ENCODE results near the gene DNAH2. TPM values are rescaled to one million over a fixed set of nuclear protein-coding genes. Genes with fewer than 3 reads are reported as not detected.

DNAH2 gene, protein sequence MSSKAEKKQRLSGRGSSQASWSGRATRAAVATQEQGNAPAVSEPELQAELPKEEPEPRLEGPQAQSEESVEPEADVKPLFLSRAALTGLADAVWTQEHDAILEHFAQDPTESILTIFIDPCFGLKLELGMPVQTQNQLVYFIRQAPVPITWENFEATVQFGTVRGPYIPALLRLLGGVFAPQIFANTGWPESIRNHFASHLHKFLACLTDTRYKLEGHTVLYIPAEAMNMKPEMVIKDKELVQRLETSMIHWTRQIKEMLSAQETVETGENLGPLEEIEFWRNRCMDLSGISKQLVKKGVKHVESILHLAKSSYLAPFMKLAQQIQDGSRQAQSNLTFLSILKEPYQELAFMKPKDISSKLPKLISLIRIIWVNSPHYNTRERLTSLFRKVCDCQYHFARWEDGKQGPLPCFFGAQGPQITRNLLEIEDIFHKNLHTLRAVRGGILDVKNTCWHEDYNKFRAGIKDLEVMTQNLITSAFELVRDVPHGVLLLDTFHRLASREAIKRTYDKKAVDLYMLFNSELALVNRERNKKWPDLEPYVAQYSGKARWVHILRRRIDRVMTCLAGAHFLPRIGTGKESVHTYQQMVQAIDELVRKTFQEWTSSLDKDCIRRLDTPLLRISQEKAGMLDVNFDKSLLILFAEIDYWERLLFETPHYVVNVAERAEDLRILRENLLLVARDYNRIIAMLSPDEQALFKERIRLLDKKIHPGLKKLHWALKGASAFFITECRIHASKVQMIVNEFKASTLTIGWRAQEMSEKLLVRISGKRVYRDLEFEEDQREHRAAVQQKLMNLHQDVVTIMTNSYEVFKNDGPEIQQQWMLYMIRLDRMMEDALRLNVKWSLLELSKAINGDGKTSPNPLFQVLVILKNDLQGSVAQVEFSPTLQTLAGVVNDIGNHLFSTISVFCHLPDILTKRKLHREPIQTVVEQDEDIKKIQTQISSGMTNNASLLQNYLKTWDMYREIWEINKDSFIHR (N-terminal part only)
- not detected for total RNA-seq

DNA sequence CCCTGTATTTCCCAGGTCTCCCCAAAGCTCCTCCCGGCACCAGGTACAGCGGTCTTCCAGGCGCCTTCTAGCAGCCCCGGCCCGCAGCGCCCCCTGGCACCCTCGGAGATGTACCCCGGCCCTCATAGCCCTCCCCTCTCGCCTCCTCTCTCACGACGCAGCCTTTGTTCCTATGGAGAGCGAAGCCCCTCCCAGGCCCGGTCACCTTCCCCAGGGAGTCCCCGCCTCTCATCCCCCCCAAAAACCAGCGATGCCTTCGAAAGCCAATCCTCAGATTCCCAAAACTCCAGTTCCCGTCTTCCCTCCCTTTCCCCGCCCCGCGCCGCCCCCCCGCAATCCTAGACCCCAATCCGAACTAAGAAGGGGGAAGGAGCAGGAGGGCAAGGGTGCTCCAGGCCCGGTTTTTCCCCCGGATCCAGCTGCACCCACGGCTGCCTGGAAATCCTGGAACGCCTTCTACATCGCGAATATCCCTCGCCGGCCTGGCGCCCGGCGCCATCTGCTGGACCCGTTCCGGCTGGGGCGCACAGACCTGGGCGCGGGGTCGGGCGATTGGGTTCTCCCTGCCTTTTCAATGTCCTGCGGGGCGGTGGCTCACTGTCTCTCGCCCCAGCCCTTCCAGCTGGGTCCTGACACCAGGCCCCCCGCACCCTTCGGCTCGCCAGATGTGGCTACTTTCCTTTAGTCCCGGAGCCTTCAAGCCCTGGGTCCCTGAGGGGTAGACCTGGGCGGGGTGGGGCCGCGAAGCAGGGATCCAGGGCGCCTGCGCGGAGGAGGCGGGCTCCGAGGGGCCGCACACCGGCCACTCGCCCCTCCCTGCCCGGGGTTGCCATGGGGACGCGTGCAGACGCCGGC lies at the start of gene DNAH2:
Gene DNAH2, plus strand, starts transcription at position 844 of the 855 bp plus-strand sequence. CDS start 1,991 bp downstream, outside the sequence.
- peak within 1 kb of the TSS; percentile 72 for H3K4me3 Mint-ChIP-seq

DNA sequence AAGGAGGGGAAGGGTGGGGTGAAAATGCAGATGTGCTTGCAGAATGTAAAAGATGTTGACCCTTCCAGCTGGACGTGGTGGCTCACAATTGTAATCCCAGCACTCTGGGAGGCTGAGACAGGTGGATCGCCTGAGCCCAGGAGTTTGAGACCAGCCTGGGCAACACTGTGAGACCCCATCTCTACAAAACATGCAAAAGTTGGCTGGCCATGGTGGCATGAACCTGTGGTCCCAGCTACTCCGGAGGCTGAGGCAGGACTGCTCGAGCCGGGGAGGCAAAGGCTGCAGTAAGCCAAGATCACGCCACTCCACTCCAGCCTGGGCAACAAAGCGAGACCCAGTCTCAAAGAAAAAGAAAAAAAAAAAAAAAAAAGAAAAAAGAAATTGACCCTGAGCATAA lies 49.1 kb upstream of the DNAH2 start:
- Mint-ChIP-seq H3K27me3 (no peaks in the 10 kb centered on the region), H3K27ac (no peak overlapping the region), H3K36me3 (ENCODE audit: low read depth) (peaks cover 35% of the 10 kb centered on the region), H3K4me1 (no peaks in the 10 kb centered on the region), H3K4me3 (no peak overlapping the region), H3K9me3 (peaks cover 3% of the 10 kb centered on the region)
- no peak for DNase-seq
- ChIA-PET POLR2A (no interaction called here), CTCF (interaction anchor here (1.2 kb wide), 1 partner anchor 50 kb away, joined by 3 read pairs; no protein-coding TSS in a partner anchor)

More for the DNA sequence above, at the start of gene DNAH2:
- ChIA-PET POLR2A (no interaction called here), CTCF (interaction anchor here (2.7 to 2.8 kb wide), 2 partner anchors 11 to 29 kb away, joined by 9 to 12 read pairs; partner anchors contain the start of genes TP53 and WRAP53)
- Mint-ChIP-seq H3K9me3 (no peaks in the 10 kb centered on the region), H3K4me1 (peaks cover 28% of the 10 kb centered on the region), H3K27me3 (peaks cover 68% of the 10 kb centered on the region), H3K36me3 (ENCODE audit: low read depth) (no peaks in the 10 kb centered on the region), H3K27ac (no peak within 1 kb of the TSS)
- peak; percentile 44 for DNase-seq

DNA sequence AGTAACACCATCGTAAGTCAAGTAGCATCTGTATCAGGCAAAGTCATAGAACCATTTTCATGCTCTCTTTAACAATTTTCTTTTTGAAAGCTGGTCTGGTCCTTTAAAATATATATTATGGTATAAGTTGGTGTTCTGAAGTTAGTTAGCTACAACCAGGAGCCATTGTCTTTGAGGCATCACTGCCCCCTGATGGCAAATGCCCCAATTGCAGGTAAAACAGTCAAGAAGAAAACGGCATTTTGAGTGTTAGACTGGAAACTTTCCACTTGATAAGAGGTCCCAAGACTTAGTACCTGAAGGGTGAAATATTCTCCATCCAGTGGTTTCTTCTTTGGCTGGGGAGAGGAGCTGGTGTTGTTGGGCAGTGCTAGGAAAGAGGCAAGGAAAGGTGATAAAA lies 44.3 kb upstream of the DNAH2 start:
- Mint-ChIP-seq H3K27ac (no peak overlapping the region), H3K36me3 (ENCODE audit: low read depth) (peaks cover 55% of the 10 kb centered on the region), H3K9me3 (peaks cover 10% of the 10 kb centered on the region), H3K4me1 (peaks cover 4% of the 10 kb centered on the region), H3K27me3 (no peaks in the 10 kb centered on the region), H3K4me3 (no peak overlapping the region)
- ChIA-PET POLR2A (no interaction called here), CTCF (interaction anchor here (0.7 to 2.7 kb wide), 10 partner anchors 10 to 318 kb away, joined by 3 to 16 read pairs (median 4); partner anchors contain the start of genes FXR2, TMEM95, TP53 and WRAP53)
- DNase-seq = peak; percentile 46

DNA sequence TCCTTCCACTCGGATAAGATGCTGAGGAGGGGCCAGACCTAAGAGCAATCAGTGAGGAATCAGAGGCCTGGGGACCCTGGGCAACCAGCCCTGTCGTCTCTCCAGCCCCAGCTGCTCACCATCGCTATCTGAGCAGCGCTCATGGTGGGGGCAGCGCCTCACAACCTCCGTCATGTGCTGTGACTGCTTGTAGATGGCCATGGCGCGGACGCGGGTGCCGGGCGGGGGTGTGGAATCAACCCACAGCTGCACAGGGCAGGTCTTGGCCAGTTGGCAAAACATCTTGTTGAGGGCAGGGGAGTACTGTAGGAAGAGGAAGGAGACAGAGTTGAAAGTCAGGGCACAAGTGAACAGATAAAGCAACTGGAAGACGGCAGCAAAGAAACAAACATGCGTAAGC lies 42.6 kb upstream of the DNAH2 start:
- peaks cover 51% of the 10 kb centered on the region for H3K36me3 Mint-ChIP-seq (ENCODE audit: low read depth)
- H3K27me3 Mint-ChIP-seq = no peaks in the 10 kb centered on the region
- ChIA-PET POLR2A (no interaction called here), CTCF (interaction anchor here (0.9 to 1.0 kb wide), 2 partner anchors 11 to 13 kb away, joined by 3 to 4 read pairs; partner anchors contain the start of gene TP53)
- H3K4me1 Mint-ChIP-seq = peaks cover 6% of the 10 kb centered on the region
- H3K9me3 Mint-ChIP-seq = peaks cover 10% of the 10 kb centered on the region
- H3K4me3 Mint-ChIP-seq = no peak overlapping the region
- no peak for DNase-seq
- H3K27ac Mint-ChIP-seq = no peak overlapping the region

DNA sequence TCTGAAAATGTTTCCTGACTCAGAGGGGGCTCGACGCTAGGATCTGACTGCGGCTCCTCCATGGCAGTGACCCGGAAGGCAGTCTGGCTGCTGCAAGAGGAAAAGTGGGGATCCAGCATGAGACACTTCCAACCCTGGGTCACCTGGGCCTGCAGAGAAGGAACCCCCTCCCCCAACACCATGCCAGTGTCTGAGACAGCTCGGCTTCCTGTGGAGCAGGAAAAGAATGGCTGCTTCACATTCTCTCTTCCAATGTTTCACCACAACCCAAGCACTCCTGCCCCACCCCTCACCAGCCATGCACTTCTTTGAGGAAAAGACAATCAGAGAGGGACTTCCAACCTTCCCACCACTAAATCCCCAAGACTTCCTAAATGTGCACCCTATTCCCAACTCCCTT lies 41.0 kb upstream of the DNAH2 start:
- POLR2A ChIA-PET = no interaction called here
- DNase-seq = no peak
- CTCF ChIA-PET = interaction anchor here (0.9 to 3.0 kb wide), 2 partner anchors 11 to 28 kb away, joined by 3 to 17 read pairs; partner anchors contain the start of genes TP53 and WRAP53
- Mint-ChIP-seq H3K4me1 (peaks cover 7% of the 10 kb centered on the region), H3K9me3 (peaks cover 10% of the 10 kb centered on the region), H3K27ac (no peak overlapping the region), H3K27me3 (no peaks in the 10 kb centered on the region), H3K36me3 (ENCODE audit: low read depth) (peaks cover 42% of the 10 kb centered on the region), H3K4me3 (no peak overlapping the region)

DNA sequence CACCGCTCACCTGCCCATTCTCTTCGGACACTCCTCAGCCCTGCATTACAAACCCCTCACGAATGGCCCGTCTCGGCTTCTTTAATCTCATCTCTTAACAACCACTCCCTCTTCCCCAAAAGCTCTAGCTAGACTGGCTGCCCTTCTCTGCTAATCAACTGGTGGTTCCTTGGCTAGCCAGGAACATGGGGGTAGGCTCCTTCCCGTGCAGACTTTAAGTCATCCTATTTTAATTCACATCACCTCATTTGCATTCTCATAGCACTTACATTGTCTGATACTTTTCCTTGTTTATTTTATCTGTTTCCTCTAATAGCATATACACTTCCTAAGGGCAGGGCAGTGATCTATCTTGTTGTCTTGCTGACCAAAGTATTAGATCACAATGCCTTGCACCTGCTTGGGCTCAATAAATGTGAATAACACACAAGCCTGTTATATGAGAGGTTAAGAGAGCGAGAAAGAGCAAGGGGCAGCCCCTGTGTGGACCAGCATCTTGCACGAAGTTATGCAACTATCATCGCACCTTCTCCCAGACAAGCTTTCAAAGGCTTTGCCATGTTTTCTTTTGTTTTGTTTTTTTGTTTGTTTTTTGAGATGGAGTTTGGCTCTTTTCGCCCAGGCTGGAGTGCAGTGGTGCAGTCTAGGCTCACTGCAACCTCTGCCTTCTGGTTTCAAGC lies 40.0 kb upstream of the DNAH2 start:
- H3K4me3 Mint-ChIP-seq = no peak overlapping the region
- H3K9me3 Mint-ChIP-seq = peaks cover 10% of the 10 kb centered on the region
- H3K36me3 Mint-ChIP-seq (ENCODE audit: low read depth) = peaks cover 38% of the 10 kb centered on the region
- no peaks in the 10 kb centered on the region for H3K27me3 Mint-ChIP-seq
- POLR2A ChIA-PET = interaction anchor here (0.6 kb wide), 1 partner anchor 8 kb away, joined by 4 read pairs; no protein-coding TSS in a partner anchor
- H3K27ac Mint-ChIP-seq = peak overlapping the region; percentile 43
- CTCF ChIA-PET = interaction anchor here (3.0 kb wide), 1 partner anchor 10 kb away, joined by 17 read pairs; the partner anchor contains the start of genes TP53 and WRAP53
- DNase-seq = no peak
- peaks cover 9% of the 10 kb centered on the region for H3K4me1 Mint-ChIP-seq

DNA sequence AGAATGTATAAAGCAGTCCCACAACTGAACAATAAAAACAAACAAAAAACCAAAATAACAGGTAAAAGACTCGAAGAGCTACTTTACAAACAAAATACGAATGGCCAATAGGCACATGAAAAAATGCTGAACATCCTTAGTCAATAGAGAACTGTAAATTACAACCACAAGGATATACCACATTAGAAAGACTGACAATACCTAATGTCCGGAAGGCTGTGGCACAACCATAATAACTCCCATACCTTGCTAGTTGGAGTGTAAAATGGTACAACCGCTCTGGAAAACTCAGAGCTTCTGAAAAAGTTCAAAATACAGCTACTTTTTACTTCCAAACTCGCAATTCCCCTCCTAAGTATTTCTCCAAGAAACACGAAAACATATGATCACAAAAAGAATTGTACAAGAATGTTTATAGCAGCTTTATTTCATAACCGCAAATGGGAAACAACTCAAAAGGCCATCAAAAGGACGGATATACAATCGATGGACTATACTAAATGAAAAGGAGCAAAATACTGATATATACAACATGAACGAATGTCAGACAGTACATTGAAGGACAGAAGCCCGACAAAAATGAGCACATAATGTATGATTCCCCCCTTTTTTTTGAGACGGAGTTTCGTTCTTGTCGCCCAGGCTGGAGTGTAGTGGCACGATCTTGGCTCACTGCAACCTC lies 32.6 kb upstream of the DNAH2 start:
- peak overlapping the region; percentile 100 for H3K27ac Mint-ChIP-seq
- POLR2A ChIA-PET = no interaction called here

DNA sequence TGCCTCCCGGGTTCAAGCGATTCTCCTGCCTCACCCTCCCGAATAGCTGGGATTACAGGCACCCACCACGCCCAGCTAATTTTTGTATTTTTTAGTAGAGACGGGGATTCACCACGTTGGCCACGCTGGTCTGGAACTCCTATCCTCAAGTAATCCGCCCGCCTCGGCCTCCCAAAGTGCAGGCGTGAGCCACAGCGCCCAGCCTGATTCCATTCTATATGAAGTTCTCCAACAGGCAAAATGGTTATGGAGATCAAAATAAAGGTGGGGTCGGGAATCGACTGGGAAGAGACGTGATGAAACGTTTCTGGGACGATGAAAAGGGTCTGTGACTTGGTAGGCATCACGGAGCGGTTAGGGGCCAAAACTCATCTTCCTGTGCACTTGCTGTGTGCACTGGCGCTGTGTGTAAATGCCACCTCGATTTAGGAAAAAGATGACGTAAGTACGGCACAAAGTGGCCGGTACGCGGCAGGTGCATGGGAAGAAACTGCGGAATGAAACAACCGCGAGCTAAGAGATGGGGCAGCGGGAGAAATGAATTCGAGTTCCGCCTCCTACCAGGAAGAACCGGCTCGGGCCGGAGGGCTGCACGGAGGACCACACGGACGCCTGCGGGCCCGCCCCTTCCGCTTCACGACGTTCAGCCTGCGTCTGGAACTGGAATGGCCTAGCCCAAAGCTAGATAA lies 31.9 kb upstream of the DNAH2 start:
- Mint-ChIP-seq H3K36me3 (ENCODE audit: low read depth) (peaks cover 20% of the 10 kb centered on the region), H3K4me3 (peak overlapping the region; percentile 92), H3K4me1 (peaks cover 48% of the 10 kb centered on the region), H3K27ac (peak overlapping the region; percentile 100), H3K27me3 (no peaks in the 10 kb centered on the region), H3K9me3 (no peaks in the 10 kb centered on the region)
- ChIA-PET POLR2A (interaction anchor here (0.5 to 2.8 kb wide), 9 partner anchors 8 to 441 kb away, joined by 3 to 8 read pairs (median 4); partner anchors contain the start of genes ACAP1, MPDU1, SAT2 and TMEM102), CTCF (interaction anchor here (0.6 to 3.0 kb wide), 6 partner anchors 10 to 336 kb away, joined by 3 to 33 read pairs (median 6); no protein-coding TSS in a partner anchor)
- DNase-seq = peak; percentile 91

More for the DNA sequence above, 32.6 kb upstream of the DNAH2 start:
- H3K36me3 Mint-ChIP-seq (ENCODE audit: low read depth) = peaks cover 20% of the 10 kb centered on the region
- H3K4me1 Mint-ChIP-seq = peaks cover 44% of the 10 kb centered on the region
- CTCF ChIA-PET = interaction anchor here (1.4 kb wide), 1 partner anchor 26 kb away, joined by 5 read pairs; no protein-coding TSS in a partner anchor
- no peak for DNase-seq
- H3K4me3 Mint-ChIP-seq = peak overlapping the region; percentile 92
- no peaks in the 10 kb centered on the region for H3K9me3 Mint-ChIP-seq
- H3K27me3 Mint-ChIP-seq = no peaks in the 10 kb centered on the region

DNA sequence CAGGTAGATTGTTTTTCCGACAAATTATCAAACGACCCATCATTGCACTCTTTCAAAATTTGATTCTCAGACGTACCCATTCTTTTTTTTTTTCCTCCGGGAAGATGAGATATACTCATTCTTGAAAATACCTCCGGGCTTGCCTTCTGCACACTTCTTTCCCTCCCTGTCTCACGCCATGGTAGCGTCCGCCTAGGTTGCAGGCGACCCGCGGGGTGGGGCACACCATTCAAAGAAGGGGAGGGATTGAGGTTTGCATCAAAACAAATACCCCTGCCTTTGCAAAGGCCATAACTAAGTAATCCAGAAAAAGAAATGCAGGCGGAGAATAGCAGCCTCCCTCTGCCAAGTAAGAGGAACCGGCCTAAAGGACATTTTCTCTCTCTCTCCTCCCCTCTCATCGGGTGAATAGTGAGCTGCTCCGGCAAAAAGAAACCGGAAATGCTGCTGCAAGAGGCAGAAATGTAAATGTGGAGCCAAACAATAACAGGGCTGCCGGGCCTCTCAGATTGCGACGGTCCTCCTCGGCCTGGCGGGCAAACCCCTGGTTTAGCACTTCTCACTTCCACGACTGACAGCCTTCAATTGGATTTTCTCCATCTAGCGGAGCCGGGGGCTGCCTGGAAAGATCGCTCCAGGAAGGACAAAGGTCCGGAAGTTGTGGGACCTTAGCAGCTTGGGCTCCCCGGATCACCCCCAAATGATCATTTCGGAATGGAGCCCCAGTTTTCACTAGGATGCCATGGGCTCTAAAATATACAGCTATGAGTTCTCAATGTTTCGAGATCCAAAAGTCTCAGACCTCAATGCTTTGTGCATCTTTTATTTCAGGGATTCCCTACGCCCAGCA lies 31.1 kb upstream of the DNAH2 start:
- Mint-ChIP-seq H3K4me3 (peak overlapping the region; percentile 92), H3K27me3 (no peaks in the 10 kb centered on the region), H3K4me1 (peaks cover 48% of the 10 kb centered on the region), H3K36me3 (ENCODE audit: low read depth) (peaks cover 22% of the 10 kb centered on the region), H3K27ac (peak overlapping the region; percentile 100), H3K9me3 (no peaks in the 10 kb centered on the region)
- CTCF ChIA-PET = interaction anchor here (0.6 to 3.4 kb wide), 26 partner anchors 8 to 433 kb away, joined by 3 to 33 read pairs (median 6); partner anchors contain the start of genes CD68, DNAH2, FXR2 and MPDU1
- peak; percentile 84 for DNase-seq
- POLR2A ChIA-PET = interaction anchor here (0.5 to 2.8 kb wide), 10 partner anchors 9 to 441 kb away, joined by 3 to 8 read pairs (median 4); partner anchors contain the start of genes ATP1B2, FXR2, MPDU1 and SAT2
